ENCODE results near the gene LTBP3.

Gene LTBP3

DNA sequence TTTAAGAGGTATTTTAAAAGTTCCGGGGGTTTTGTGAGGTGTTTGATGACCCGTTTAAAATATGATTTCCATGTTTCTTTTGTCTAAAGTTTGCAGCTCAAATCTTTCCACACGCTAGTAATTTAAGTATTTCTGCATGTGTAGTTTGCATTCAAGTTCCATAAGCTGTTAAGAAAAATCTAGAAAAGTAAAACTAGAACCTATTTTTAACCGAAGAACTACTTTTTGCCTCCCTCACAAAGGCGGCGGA, 59.5 kb downstream of the LTBP3 start:
- peak overlapping the region; percentile 99 for H3K4me3 ChIP-seq (ENCODE audit: low read depth, low read length)

DNA sequence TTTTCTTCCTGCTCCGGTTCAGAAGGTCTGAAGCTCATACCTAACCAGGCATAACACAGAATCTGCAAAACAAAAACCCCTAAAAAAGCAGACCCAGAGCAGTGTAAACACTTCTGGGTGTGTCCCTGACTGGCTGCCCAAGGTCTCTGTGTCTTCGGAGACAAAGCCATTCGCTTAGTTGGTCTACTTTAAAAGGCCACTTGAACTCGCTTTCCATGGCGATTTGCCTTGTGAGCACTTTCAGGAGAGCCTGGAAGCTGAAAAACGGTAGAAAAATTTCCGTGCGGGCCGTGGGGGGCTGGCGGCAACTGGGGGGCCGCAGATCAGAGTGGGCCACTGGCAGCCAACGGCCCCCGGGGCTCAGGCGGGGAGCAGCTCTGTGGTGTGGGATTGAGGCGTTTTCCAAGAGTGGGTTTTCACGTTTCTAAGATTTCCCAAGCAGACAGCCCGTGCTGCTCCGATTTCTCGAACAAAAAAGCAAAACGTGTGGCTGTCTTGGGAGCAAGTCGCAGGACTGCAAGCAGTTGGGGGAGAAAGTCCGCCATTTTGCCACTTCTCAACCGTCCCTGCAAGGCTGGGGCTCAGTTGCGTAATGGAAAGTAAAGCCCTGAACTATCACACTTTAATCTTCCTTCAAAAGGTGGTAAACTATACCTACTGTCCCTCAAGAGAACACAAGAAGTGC, 60.0 kb downstream of the LTBP3 start:
- peak overlapping the region; percentile 99 for H3K4me3 ChIP-seq (ENCODE audit: low read depth, low read length)

DNA sequence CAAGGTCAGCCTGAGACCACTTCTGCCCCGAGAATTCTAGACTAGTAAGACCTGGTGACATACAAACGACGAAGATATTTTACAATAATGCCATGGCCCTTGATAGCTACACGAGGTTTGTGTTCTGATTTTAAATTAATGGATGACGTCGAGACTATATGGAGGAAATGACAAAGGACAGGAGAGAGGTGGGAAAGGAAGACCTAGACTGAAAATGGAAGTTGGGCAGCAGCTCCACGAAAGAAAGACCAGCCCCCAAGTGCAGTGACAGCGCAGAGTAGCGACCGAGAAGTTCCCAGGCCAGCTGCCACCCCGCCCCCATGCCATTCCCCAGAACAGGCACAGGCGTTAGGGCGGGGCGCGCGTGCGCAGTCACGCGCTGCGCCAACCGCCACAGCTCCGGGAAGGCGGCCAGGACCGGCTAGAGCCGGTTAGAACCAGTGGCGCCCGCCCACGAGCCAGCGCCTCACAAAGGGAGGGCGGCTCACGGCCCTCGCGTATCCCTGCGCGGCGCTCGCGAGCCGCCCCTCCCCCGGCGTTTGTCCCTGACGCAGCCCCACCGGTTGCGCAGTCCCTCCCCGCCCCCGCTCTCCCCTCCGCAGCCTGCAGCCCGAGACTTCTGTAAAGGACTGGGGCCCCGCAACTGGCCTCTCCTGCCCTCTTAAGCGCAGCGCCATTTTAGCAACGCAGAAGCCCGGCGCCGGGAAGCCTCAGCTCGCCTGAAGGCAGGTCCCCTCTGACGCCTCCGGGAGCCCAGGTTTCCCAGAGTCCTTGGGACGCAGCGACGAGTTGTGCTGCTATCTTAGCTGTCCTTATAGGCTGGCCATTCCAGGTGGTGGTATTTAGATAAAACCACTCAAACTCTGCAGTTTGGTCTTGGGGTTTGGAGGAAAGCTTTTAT, 60.8 kb downstream of the LTBP3 start:
- H3K4me3 ChIP-seq (ENCODE audit: low read depth, low read length), result peak overlapping the region; percentile 99

DNA sequence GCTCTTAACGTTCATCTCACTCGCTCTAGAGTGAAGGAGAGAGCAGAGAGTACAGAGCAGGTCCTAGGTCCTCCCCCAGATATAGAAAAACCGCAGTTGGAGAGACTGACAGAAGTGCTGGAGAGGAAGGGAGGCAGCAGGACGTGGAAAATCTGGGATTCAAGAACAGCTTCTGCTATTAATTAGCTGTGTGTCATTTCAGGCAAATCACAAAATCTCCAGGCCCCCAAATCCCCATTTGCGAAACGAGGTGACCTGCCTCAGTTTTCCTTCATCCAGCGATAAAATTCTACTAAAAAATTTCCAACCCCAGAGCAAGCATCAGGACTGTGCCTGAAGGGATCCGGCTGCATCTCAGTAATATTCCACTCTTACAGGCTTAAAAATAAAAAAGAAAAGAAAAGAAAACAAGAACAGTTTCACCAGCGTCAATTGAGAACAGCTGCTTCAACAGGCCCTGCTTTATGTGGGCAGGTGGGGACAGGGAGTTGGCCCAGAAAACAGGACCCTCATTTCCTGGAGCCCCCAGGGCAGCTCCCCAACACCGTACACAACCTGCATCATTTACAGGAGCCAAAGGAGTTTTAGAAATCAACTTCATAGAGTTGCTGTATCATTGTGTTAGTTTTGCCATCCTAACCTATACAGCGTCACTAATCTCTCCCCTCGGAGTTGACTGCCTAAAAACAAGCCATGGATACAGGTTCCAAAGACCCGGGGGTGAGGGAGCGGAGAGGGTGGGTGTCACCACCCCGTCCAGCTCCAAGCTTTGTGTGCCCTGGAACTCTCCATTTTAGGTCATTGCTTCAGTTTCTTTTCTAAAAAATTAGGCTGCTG, 61.6 kb downstream of the LTBP3 start:
- H3K4me3 ChIP-seq (ENCODE audit: low read depth, low read length), result no peak overlapping the region

GRCh38 chr11:65493367-65494176, 64.6 kb downstream of the LTBP3 start:
- no peak overlapping the region for H3K4me3 ChIP-seq (ENCODE audit: low read depth, low read length)

GRCh38 chr11:65492637-65493366, 65.4 kb downstream of the LTBP3 start:
- no peak overlapping the region for H3K4me3 ChIP-seq (ENCODE audit: low read depth, low read length)

GRCh38 chr11:65492387-65492636, 65.8 kb downstream of the LTBP3 start:
- H3K4me3 ChIP-seq (ENCODE audit: low read depth, low read length), result no peak overlapping the region

DNA sequence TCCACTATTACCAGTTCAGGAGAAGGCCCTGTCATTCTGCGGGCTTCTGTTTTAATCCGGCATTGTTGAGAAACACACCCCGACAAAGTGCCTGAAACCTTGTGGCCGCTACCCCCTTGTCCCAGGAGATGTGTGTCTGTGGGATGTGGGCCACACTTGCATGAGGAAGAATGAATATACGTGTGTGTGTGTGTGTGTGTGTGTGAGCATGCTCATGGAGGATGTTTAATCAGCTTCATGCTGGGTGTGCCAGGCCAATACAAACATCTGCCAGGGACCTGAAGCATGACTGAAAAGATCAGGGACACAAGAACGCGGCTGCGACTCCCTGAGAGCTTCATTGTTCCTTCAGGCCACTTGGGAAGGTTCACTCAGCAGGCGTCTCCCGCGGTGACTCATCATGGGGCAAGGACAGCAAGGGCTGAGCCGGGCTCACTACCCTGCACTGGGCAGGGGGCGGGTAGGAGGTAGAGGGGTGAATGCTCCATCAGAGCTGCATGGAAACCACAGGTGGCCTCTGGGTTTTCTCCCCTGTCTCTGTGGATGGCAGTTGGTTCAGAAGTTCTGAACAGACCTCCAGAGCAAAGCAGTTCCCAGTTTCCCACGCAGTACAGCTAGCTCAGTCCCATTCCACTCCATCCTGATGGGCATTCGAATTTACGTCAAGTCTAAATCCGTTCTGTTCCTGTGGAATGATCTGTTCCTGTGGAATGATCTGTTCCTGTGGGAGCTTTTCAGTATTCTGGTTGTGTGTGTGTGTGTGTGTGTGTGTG, 66.4 kb downstream of the LTBP3 start:
- no peak overlapping the region for H3K4me3 ChIP-seq (ENCODE audit: low read depth, low read length)

DNA sequence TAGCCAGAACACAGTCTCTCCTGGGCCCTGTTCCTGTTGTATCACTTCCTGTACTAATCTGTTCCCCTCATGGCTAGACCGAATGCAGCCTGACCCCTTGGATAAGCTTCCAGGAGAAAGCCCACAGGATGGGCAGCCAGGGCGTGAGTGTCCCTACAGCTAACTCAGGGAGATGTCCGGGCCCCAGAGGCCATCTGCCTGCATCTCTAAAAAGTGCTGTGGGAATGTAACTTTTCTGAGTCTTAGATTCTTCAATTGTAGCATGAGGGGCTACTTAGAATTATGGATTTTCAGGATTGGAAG, 67.0 kb downstream of the LTBP3 start:
- no peak overlapping the region for H3K4me3 ChIP-seq (ENCODE audit: low read depth, low read length)

DNA sequence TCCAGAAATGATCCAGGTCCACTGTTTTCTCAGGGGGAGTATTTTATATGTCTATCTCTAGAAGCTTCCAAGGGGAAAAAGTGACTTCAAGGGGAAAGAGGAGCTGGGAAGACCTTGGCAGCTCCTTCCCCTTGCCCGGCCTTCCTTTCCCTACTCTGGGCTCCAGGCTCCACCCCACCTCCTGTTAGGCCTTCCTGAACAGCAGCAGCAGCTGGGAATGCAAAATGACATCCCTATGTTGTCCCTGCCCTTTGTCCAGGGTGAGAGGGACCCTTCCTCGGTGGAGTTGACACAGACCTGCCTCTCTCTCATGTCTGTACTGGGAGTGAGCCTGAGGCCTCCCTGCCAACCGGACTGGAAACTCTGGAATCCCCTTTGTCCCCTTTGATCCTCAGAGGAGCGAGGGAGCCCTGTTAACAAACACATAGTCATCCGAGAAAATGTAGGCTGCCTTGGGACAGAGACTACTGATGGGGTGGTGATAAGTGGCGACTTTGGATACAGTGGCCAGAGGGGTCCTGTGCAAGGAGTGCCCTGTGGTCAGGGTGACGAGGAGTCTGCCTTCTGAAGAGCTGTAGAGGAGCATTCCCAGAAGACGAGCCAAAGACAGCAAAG, 68.3 kb downstream of the LTBP3 start:
- H3K4me3 ChIP-seq (ENCODE audit: low read depth, low read length), result no peak overlapping the region

- no peak overlapping the region for H3K4me3 ChIP-seq (ENCODE audit: low read depth, low read length)
These were observed 69.0 kb downstream of the LTBP3 start for GRCh38 chr11:65489035-65489705.
